NCI-H1694 (cell line): ENCODE data around the gene ATP13A4.

Experiments
- DNase-seq: peaks from one replicate; lab custom pipeline; 2025; lab: John Stamatoyannopoulos, UW

Gene ATP13A4

GRCh38 chr3:193391902-193392301 is 162.8 kb downstream of the ATP13A4 start:
- DNase-seq: no peak

GRCh38 chr3:193389335-193389734 is 165.4 kb downstream of the ATP13A4 start:
- no peak for DNase-seq

DNA sequence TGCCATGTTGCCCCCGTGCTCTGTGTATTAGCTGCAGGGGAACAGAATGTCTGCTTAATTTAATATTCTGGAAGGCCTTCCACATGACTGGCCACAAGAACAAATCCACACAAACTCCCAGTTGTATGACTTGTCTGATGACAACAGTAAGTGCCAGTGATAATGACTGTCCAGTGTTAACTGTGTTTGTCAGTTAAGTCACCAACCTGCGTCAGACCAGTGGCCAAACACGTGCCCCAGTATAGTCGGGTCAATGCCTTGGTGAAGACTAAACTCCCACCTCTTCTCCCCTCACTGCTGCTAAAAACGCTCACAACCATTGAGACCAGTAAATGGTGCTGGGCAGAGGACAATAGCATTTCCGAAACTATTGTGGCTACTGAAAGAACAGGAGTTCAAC is 166.3 kb downstream of the ATP13A4 start:
- DNase-seq: peak; percentile 40

GRCh38 chr3:193387596-193387995 is 167.1 kb downstream of the ATP13A4 start:
- no peak for DNase-seq

DNA sequence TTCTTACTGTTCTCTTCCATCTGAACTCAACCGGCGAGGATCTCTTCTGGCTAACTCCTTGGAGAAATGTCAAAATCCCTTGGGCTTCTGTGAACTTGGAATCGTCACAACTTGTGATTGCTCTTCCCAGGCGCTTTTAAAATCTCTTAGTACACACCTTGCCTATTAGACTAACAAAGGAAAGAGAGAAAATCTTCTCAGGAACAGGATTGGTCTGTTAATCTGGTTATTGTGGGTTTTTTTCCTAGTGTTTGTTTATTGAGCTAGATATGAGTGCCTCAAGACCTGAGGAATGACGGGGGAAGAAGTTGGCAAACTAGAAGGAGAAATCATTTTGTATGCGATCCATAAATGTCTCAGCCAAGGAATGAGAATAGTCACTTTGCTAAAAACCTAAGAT is 176.0 kb downstream of the ATP13A4 start, which contains the start of gene ATP13A5:
ATP13A5 (minus strand) TSS at position 48 of the 400 bp plus-strand sequence; CDS start at position 20, 28 bp downstream.
- DNase-seq: no peak

- no peak for DNase-seq
Measured at GRCh38 chr3:193377591-193377990, 177.1 kb downstream of the ATP13A4 start.

DNA sequence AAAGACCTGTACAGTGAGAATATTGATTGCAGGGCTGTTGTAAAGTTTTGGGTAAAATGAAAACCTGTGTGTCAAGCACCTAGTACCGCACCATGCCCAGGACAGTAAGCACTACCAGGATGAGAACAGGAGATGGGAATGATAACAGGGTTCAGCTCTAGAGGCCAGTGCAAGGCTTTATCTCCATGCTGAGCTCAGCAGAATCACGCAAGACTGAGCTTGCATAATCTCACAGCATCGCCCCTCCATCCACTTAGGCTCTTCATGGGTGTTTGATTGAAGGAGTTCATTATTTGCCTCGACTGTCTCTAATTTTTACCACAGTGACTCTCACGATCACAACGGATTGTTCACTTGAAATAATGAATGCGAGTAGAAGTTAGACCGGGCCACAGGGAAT is 179.1 kb downstream of the ATP13A4 start:
- DNase-seq: no peak

DNA sequence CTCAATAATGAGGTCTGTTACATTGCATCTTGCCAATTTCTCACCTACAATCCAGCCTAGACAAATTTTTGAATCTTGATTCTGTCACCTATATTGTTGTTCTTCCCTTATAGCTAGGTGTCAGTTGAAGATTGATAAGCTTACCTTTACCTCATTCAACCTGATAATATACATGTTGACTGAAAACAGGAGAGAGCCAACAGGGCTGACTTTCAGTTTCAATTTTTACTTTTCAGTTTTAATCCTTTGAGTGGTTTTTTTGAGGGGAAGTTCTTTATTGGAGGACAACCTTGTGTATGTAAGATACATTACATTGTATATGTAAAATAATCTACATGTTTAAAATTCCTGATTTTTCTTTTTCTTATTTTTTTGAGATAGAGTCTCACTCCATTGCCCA is 181.9 kb downstream of the ATP13A4 start:
- DNase-seq: no peak

GRCh38 chr3:193367868-193368267 is 186.8 kb downstream of the ATP13A4 start:
- no peak for DNase-seq

DNA sequence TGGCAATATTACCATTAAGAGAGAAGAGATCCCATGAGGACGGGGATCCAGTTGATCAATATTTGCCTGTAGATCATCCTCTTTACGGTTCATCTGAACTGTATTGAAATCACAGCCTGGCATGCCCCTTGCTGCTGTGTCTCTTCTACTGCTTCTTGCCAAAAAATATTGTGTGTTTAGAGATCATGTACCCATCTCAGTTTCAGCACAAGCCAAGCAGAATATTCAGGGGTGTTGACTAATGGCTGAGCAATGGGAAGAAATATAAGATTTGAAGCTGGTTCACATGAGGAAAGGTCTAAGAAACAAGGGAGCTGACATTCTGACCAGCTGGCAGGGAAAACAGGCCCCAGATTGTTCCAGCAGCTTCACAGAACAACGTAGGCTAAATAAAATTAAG is 197.4 kb downstream of the ATP13A4 start:
- DNase-seq: no peak

DNA sequence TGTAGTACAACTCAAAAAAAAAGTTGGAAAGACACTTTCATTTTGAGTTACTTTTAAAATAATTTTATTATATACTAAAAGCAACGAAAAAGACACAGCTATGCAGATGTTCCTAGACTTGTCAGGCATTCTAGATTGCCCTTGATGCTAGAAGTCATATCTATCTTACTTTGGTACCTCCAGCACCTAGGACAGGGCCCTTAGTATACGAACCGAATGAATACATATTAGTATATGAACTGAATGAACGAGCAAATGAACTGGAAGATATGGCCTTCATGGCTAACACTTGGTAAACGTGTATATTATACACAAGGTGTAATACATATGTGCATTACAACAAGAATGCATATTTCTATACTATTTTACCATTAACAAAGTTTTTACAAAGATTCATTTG is 200.3 kb downstream of the ATP13A4 start:
- DNase-seq: no peak
